WTC11 (cell line): ENCODE data around the gene C16orf54. TPM values are rescaled to one million over a fixed set of nuclear protein-coding genes. Genes with fewer than 3 reads are reported as not detected.

ENCODE experiments used
- ATAC-seq: fragments of 200-7000 bp; cut with Tn5 transposase; 2 replicates; pipeline ENCODE4 v1.10.0; 2021; ENCODE audit warnings: mild to moderate bottlenecking, moderate library complexity
- CTCF ChIA-PET: fragments of 300-600 bp; sonication (Branson Sonifier 250); formaldehyde crosslinking; loops from one replicate; lab custom pipeline; 2021; ENCODE audit warnings: antibody characterized with exemption; lab: Charles Lee
- POLR2A ChIA-PET: fragments of 350-600 bp; sonication (Branson Sonifier 250); formaldehyde crosslinking; loops from one replicate; lab custom pipeline; 2021; ENCODE audit warnings: antibody characterized with exemption; lab: Charles Lee
- DNase-seq: peaks from one replicate; pipeline ENCODE4 v3.0.0; 2021; ENCODE audit warnings: low spot score
- H3K27ac Mint-ChIP-seq: 2 replicates; pipeline ENCODE4 v1.8.0; 2021; ENCODE audit warnings: mixed read lengths
- H3K27me3 Mint-ChIP-seq: 2 replicates; pipeline ENCODE4 v1.8.0; 2021; ENCODE audit warnings: low read depth, mild to moderate bottlenecking, moderate library complexity, mixed read lengths
- H3K36me3 Mint-ChIP-seq: 2 replicates; pipeline ENCODE4 v1.8.0; 2021; ENCODE audit warnings: mixed read lengths
- H3K4me1 Mint-ChIP-seq: 2 replicates; pipeline ENCODE4 v1.8.0; 2022; ENCODE audit warnings: mixed read lengths
- H3K4me3 Mint-ChIP-seq: 2 replicates; pipeline ENCODE4 v1.8.0; 2021; ENCODE audit warnings: mild to moderate bottlenecking, moderate library complexity, mixed read lengths
- H3K9me3 Mint-ChIP-seq: 2 replicates; pipeline ENCODE4 v1.8.0; 2021; ENCODE audit warnings: mixed read lengths
- FOXP1 ChIP-seq: sonication (generic); formaldehyde crosslinking; IDR thresholded peaks from 2 replicates; pipeline ENCODE4 v1.8.0; 2022; ENCODE audit warnings: missing genetic modification reagents, mild to moderate bottlenecking, moderate library complexity, borderline replicate concordance
- GRHL2 ChIP-seq: fragments of 250-450 bp; sonication (Bioruptor Pico); IDR thresholded peaks from 2 replicates; pipeline ENCODE4 v1.8.0; 2022; ENCODE audit warnings: mild to moderate bottlenecking, moderate library complexity; ENCODE audit not compliant: insufficient replicate concordance, severe bottlenecking
- IRF2 ChIP-seq: sonication (generic); formaldehyde crosslinking; IDR thresholded peaks from 2 replicates; pipeline ENCODE4 v1.8.0; 2022; ENCODE audit warnings: low read depth, missing genetic modification reagents, borderline replicate concordance
- NFYB ChIP-seq: sonication (generic); formaldehyde crosslinking; conservative IDR thresholded peaks from 2 replicates; pipeline ENCODE4 v1.8.0; 2022; ENCODE audit warnings: low read depth, missing genetic modification reagents
- NR2C2 ChIP-seq: sonication (generic); formaldehyde crosslinking; IDR thresholded peaks from 2 replicates; pipeline ENCODE4 v1.8.0; 2022; ENCODE audit warnings: mild to moderate bottlenecking, missing genetic modification reagents
- TCF7 ChIP-seq: sonication (generic); formaldehyde crosslinking; IDR thresholded peaks from 2 replicates; pipeline ENCODE4 v1.8.0; 2022; ENCODE audit warnings: mild to moderate bottlenecking, low read depth, missing genetic modification reagents, moderate library complexity
- ZNF121 ChIP-seq: sonication (generic); formaldehyde crosslinking; IDR thresholded peaks from 2 replicates; pipeline ENCODE4 v1.8.0; 2023; ENCODE audit warnings: missing genetic modification reagents
- ZNF138 ChIP-seq: sonication (generic); formaldehyde crosslinking; conservative IDR thresholded peaks from 2 replicates; pipeline ENCODE4 v1.8.1; 2022; ENCODE audit warnings: mild to moderate bottlenecking, moderate library complexity, missing genetic modification reagents
- ZNF219 ChIP-seq: sonication (generic); formaldehyde crosslinking; IDR thresholded peaks from 2 replicates; pipeline ENCODE4 v1.8.0; 2023; ENCODE audit warnings: missing genetic modification reagents, mild to moderate bottlenecking, borderline replicate concordance
- total RNA-seq: library from RNA; stranded (reverse); gene quantifications from 3 replicates; pipeline ENCODE4 v1.2.3, GENCODE V29; 2021
- TF ChIP-seq, protein P1 (sequence below): sonication (generic); formaldehyde crosslinking; IDR thresholded peaks from 2 replicates; pipeline ENCODE4 v1.8.1; 2023; ENCODE audit warnings: mild to moderate bottlenecking, missing genetic modification reagents, borderline replicate concordance
- TF ChIP-seq, protein P2 (sequence below): fragments of 250-450 bp; sonication (Bioruptor Pico); IDR thresholded peaks from 2 replicates; pipeline ENCODE4 v1.8.0; 2021; ENCODE audit warnings: mild to moderate bottlenecking
- TF ChIP-seq, protein P3 (sequence below): sonication (generic); formaldehyde crosslinking; IDR thresholded peaks from 2 replicates; pipeline ENCODE4 v1.8.0; 2023; ENCODE audit warnings: mild to moderate bottlenecking, missing genetic modification reagents
- TF ChIP-seq, protein P4 (sequence below): sonication (generic); formaldehyde crosslinking; IDR thresholded peaks from 2 replicates; pipeline ENCODE4 v1.8.0; 2022; ENCODE audit warnings: missing genetic modification reagents
- TF ChIP-seq, protein P5 (sequence below): sonication (generic); formaldehyde crosslinking; IDR thresholded peaks from 2 replicates; pipeline ENCODE4 v1.8.1; 2023; ENCODE audit warnings: mild to moderate bottlenecking, missing genetic modification reagents, moderate library complexity
- TF ChIP-seq, protein P6 (sequence below): sonication (generic); formaldehyde crosslinking; IDR thresholded peaks from 2 replicates; pipeline ENCODE4 v1.8.1; 2023; ENCODE audit warnings: mild to moderate bottlenecking, moderate library complexity, missing genetic modification reagents
- TF ChIP-seq, protein P7 (sequence below): sonication (generic); formaldehyde crosslinking; IDR thresholded peaks from 2 replicates; pipeline ENCODE4 v1.8.0; 2022; ENCODE audit warnings: mild to moderate bottlenecking, missing genetic modification reagents

The C16orf54 gene
- total RNA-seq, 1 experiment from 2014 or later, result 0.09 TPM

DNA sequence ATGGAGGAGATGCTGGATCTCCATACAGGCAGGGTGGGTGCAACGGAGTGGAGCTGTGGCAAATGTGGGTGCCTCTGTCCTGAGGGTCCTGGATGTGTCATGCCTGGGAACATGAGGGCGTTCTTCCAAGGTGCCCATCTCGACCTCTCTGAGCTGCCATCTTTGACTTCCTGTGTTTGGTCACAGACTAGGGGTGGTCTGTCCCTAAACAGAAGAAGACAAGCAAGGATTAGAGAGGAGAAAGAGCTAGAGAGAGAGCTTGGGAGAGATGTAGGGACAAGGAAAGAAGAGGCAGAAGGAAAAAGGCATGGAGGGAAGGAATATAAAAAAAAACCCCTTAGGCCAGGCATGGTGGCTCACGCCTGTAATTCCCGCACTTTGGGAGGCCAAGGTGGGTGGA, 28.9 kb upstream of the C16orf54 start:
- H3K4me1 Mint-ChIP-seq, result peaks cover 8% of the 10 kb centered on the region
- no peaks in the 10 kb centered on the region for H3K9me3 Mint-ChIP-seq
- TF ChIP-seq GRHL2 (CRISPR knock-in tag), result no peak
- TF ChIP-seq, protein P1, sequence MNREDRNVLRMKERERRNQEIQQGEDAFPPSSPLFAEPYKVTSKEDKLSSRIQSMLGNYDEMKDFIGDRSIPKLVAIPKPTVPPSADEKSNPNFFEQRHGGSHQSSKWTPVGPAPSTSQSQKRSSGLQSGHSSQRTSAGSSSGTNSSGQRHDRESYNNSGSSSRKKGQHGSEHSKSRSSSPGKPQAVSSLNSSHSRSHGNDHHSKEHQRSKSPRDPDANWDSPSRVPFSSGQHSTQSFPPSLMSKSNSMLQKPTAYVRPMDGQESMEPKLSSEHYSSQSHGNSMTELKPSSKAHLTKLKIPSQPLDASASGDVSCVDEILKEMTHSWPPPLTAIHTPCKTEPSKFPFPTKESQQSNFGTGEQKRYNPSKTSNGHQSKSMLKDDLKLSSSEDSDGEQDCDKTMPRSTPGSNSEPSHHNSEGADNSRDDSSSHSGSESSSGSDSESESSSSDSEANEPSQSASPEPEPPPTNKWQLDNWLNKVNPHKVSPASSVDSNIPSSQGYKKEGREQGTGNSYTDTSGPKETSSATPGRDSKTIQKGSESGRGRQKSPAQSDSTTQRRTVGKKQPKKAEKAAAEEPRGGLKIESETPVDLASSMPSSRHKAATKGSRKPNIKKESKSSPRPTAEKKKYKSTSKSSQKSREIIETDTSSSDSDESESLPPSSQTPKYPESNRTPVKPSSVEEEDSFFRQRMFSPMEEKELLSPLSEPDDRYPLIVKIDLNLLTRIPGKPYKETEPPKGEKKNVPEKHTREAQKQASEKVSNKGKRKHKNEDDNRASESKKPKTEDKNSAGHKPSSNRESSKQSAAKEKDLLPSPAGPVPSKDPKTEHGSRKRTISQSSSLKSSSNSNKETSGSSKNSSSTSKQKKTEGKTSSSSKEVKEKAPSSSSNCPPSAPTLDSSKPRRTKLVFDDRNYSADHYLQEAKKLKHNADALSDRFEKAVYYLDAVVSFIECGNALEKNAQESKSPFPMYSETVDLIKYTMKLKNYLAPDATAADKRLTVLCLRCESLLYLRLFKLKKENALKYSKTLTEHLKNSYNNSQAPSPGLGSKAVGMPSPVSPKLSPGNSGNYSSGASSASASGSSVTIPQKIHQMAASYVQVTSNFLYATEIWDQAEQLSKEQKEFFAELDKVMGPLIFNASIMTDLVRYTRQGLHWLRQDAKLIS (CRISPR knock-in tag), result no peak
- TF ChIP-seq, protein P2, sequence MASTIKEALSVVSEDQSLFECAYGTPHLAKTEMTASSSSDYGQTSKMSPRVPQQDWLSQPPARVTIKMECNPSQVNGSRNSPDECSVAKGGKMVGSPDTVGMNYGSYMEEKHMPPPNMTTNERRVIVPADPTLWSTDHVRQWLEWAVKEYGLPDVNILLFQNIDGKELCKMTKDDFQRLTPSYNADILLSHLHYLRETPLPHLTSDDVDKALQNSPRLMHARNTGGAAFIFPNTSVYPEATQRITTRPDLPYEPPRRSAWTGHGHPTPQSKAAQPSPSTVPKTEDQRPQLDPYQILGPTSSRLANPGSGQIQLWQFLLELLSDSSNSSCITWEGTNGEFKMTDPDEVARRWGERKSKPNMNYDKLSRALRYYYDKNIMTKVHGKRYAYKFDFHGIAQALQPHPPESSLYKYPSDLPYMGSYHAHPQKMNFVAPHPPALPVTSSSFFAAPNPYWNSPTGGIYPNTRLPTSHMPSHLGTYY (CRISPR knock-in tag), result no peak
- TF ChIP-seq ZNF121, result no peak
- TF ChIP-seq, protein P3, sequence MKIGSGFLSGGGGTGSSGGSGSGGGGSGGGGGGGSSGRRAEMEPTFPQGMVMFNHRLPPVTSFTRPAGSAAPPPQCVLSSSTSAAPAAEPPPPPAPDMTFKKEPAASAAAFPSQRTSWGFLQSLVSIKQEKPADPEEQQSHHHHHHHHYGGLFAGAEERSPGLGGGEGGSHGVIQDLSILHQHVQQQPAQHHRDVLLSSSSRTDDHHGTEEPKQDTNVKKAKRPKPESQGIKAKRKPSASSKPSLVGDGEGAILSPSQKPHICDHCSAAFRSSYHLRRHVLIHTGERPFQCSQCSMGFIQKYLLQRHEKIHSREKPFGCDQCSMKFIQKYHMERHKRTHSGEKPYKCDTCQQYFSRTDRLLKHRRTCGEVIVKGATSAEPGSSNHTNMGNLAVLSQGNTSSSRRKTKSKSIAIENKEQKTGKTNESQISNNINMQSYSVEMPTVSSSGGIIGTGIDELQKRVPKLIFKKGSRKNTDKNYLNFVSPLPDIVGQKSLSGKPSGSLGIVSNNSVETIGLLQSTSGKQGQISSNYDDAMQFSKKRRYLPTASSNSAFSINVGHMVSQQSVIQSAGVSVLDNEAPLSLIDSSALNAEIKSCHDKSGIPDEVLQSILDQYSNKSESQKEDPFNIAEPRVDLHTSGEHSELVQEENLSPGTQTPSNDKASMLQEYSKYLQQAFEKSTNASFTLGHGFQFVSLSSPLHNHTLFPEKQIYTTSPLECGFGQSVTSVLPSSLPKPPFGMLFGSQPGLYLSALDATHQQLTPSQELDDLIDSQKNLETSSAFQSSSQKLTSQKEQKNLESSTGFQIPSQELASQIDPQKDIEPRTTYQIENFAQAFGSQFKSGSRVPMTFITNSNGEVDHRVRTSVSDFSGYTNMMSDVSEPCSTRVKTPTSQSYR, result no peak
- no peak for TF ChIP-seq NFYB (CRISPR knock-in tag)
- TF ChIP-seq NR2C2 (CRISPR knock-in tag), result no peak
- no peak for TF ChIP-seq IRF2 (CRISPR knock-in tag)
- TF ChIP-seq, protein P4, sequence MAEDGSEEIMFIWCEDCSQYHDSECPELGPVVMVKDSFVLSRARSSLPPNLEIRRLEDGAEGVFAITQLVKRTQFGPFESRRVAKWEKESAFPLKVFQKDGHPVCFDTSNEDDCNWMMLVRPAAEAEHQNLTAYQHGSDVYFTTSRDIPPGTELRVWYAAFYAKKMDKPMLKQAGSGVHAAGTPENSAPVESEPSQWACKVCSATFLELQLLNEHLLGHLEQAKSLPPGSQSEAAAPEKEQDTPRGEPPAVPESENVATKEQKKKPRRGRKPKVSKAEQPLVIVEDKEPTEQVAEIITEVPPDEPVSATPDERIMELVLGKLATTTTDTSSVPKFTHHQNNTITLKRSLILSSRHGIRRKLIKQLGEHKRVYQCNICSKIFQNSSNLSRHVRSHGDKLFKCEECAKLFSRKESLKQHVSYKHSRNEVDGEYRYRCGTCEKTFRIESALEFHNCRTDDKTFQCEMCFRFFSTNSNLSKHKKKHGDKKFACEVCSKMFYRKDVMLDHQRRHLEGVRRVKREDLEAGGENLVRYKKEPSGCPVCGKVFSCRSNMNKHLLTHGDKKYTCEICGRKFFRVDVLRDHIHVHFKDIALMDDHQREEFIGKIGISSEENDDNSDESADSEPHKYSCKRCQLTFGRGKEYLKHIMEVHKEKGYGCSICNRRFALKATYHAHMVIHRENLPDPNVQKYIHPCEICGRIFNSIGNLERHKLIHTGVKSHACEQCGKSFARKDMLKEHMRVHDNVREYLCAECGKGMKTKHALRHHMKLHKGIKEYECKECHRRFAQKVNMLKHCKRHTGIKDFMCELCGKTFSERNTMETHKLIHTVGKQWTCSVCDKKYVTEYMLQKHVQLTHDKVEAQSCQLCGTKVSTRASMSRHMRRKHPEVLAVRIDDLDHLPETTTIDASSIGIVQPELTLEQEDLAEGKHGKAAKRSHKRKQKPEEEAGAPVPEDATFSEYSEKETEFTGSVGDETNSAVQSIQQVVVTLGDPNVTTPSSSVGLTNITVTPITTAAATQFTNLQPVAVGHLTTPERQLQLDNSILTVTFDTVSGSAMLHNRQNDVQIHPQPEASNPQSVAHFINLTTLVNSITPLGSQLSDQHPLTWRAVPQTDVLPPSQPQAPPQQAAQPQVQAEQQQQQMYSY, result no peak
- no peak for TF ChIP-seq FOXP1
- no peak for TF ChIP-seq ZNF138 (CRISPR knock-in tag)
- TF ChIP-seq, protein P5, sequence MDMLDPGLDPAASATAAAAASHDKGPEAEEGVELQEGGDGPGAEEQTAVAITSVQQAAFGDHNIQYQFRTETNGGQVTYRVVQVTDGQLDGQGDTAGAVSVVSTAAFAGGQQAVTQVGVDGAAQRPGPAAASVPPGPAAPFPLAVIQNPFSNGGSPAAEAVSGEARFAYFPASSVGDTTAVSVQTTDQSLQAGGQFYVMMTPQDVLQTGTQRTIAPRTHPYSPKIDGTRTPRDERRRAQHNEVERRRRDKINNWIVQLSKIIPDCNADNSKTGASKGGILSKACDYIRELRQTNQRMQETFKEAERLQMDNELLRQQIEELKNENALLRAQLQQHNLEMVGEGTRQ (CRISPR knock-in tag), result no peak
- TF ChIP-seq, protein P6, sequence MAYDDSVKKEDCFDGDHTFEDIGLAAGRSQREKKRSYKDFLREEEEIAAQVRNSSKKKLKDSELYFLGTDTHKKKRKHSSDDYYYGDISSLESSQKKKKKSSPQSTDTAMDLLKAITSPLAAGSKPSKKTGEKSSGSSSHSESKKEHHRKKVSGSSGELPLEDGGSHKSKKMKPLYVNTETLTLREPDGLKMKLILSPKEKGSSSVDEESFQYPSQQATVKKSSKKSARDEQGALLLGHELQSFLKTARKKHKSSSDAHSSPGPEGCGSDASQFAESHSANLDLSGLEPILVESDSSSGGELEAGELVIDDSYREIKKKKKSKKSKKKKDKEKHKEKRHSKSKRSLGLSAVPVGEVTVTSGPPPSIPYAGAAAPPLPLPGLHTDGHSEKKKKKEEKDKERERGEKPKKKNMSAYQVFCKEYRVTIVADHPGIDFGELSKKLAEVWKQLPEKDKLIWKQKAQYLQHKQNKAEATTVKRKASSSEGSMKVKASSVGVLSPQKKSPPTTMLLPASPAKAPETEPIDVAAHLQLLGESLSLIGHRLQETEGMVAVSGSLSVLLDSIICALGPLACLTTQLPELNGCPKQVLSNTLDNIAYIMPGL, result no peak
- TF ChIP-seq, protein P7, sequence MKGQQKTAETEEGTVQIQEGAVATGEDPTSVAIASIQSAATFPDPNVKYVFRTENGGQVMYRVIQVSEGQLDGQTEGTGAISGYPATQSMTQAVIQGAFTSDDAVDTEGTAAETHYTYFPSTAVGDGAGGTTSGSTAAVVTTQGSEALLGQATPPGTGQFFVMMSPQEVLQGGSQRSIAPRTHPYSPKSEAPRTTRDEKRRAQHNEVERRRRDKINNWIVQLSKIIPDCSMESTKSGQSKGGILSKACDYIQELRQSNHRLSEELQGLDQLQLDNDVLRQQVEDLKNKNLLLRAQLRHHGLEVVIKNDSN (CRISPR knock-in tag), result no peak
- TF ChIP-seq ZNF219 (CRISPR knock-in tag), result no peak
- TF ChIP-seq TCF7, result no peak
- ChIA-PET CTCF (interaction anchor here (1.5 kb wide), 1 partner anchor 15 kb away, joined by 6 read pairs; the partner anchor contains the start of gene KIF22), POLR2A (no interaction called here)
- no peak overlapping the region for H3K4me3 Mint-ChIP-seq
- H3K27ac Mint-ChIP-seq, result no peak overlapping the region
- H3K36me3 Mint-ChIP-seq, result no peaks in the 10 kb centered on the region
- ATAC-seq (no peak), DNase-seq (no peak)
- H3K27me3 Mint-ChIP-seq, result peaks cover 20% of the 10 kb centered on the region
